Activated naive CD4-positive, alpha-beta T cell treated with Interleukin-2 at 50 U/mL for 16 hours (primary cell): ENCODE results near the gene SAMD9.
"Not testable (repeated sequence)": the region's sequence is repeated elsewhere in the genome, so short reads cannot be mapped to it uniquely, and the experiment has no call there.

Experiments used
- DNase-seq: peaks from one replicate; pipeline ENCODE4 v3.0.0-alpha.2; 2020

SAMD9 gene

DNA sequence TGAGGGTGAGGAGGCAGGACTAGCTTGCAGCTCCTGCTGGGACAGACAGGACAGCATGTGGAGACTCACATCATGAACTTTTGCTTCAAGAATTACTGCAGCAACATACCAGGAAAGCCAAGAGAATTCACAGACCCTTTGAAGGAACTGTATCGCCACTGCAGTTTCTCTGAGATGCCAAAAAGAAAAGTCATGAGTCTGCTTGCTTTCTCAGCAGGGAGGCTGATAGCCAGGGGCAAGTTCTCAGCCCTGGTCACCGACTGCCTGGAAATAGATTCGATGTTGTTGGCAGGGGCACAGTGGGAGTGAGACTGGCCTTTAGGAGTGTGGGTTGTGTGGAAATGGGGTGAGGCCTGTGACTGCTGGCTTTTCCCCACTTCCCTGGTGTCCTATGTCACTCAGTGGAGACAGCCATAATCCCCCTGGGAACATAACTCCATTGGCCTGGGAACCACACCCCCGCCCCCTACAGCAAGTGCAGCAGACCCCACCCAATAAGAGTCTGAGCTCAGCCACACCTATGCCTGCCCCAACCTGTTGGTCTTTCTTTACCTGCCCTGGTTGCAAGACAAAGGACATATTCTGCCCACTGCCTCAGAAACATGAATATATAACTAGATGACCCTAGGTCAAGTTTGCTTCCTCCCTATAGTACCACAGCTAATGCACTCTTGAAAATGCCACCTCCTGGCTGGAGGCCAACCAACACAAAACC is 1.6 kb upstream of the SAMD9 start:
- no peak for DNase-seq

DNA sequence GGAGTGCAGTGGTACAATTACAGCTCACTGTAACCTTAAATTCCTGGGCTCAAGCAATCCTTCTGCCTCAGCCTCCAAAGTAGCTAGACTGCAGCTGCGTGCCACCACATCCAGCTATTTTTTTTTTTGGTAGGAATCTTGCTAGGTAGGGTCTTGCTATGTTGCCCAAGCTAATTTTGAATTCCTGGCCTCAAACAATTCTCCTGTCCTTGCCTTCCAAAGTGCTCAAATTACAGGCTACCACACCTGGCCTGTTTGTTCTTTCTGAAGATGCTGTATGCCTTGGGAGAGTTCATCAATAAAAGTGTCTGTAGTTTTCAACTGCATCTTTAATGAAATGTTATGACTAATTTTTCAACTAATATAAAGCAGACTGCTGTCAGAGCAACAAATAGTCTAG is 452 bp downstream of the SAMD9 start:
- DNase-seq = no peak

DNA sequence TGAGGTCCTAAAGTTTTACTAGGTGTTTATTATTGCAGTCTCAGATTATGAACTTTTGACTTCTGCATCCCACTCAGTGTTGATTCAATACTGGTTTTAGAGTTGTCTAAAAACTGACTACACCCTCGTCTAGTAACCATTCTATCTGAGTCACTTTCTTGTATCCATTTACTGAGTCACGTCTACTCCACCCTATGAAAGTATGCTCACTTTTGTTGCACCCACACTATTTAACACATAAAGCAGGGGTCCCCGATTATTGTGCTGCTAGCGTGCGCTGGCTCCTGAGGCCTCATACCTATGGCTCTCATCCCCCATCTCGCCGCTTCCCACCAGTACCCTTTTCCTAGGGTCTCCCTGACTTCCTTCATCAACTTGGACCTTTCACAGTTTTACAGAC is 2.0 kb downstream of the SAMD9 start:
- DNase-seq = peak; percentile 13

DNA sequence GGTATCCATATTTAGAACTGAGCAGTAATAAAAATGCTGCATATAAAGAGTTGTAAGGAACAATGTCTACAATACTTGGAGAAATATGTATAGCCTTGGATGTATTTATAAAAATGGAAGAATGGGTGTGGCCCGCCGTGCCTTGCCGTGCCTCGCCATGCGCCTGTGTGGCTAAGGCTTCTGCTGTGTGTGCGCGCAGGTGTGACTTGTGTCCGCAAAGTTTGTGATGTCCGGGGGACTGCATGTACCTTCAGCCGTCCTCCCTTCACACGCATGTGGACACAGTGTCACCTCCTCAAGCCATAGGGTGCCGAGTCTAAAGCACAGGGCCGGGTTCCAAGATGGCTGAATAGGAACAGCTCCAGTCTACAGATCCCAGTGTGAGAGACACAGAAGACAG is 9.8 kb downstream of the SAMD9 start:
- DNase-seq = no peak

DNA sequence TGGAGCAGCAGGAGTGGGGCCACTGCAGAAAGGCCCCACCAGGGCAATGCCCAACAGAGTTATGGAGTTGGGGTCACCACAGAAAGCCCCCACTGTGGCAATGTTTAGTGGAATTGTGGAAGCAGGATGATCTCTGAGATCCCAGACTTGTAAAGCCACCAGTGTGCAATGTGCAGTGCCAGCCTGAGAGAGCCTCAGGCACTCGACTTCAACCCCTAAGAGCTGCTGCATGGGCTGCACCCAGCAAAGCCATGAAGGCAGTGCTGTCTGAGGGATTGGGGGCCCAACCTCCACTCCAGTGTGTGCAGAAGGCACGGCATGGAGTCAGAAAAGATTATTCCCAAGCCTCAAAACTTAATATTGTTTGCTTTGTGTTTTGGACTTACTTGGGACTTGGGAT is 20.4 kb downstream of the SAMD9 start:
- DNase-seq = no peak

DNA sequence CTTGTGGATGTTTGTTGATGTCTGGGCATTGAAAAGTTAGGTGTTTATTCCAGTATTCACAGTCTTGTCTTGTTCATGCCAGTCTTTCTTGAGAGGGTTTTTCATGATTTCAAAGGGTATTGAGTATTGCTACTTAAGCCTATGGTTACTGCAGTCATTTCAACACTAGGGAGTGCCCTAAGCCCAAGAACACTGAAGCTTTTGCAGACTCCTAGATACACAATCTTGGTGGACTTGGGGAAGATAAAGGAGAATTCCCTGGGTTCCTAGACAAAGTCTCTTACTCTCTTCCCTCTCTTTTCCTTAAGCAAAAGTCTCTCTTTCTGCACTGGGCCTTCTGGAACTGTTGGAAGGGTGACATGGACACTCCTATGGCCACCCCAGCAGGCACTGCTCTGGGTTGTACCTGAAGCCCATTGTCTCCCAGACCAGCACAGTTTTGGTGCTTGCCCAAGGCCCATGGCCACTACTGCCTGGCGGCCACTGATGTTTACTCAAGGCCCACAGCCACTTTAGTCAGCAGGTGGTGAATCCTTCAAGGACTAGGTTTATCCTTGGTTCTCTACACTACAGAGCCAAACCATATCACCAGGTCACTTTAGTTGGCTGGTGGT is 24.9 kb downstream of the SAMD9 start:
- no peak for DNase-seq

DNA sequence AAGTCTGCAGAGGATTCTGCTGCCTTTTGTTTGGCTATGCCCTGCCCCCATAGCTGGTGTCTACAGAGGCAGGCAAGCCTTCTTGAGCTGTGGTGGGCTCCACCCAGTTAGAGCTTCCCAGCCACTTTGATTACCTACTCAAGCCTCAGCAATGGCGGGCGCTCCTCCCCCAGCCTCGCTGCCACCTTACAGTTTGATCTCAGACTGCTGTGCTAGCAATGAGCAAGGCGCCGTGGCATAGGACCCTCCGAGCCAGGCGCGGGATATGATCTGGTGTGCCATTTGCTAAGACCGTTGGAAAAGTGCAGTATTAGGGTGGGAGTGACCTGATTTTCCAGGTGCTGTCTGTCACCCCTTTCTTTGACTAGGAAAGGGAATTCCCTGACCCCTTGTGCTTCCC is 44.4 kb downstream of the SAMD9 start:
- DNase-seq = not testable (repeated sequence)

DNA sequence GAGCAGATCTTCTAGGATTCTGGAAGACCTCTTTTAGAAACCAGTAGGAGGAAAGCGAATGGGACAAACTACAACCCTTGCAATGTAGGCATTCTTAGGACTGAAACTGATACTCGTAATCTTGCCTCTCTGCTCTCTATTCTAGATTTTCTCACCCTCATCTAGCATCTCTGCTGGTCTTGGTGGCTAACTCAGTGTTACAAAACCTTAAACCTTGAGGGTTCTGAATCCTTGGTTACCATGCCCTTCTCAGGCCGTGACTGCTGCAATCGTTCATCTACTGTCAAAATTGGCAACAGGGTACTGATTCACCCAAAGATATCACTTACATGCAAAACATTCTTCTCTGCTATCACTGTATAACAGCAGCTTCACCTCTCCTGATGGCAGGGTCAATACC is 55.2 kb downstream of the SAMD9 start:
- no peak for DNase-seq

DNA sequence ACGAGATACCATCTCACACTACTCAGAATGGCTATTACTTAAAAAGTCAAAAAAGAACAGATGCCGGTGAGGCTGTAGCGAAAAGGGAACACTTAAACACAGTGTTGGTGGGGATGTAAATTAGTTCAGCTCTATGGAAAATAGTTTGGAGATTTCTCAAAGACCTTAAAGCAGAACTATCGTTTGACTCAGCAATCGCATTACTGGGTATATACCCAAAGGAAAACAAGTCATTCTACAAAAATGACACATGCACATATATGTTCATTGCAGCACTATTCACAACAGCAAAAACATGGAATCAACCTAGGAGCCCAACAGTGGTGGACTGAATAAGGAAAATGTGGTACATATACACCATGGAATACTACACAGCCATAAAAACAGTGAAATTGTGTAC is 56.9 kb downstream of the SAMD9 start:
- no peak for DNase-seq

DNA sequence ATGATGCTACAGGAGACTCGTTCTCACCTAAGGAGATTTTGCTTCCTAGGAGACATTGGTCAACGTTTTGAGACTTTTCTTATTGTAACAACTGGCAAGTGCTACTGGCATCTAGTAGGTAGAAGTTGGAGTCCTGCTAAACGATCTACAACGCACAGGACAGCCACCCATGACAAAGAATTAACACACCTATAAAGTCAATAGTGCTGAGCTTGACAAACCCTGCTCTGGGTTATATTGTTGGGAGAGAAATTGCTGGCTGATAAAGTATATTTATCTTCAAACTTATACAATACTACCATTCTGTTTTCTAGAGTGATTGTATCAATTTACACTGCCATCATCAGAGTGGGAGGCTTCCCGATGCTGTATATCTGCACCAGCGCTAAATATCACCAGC is 57.8 kb downstream of the SAMD9 start:
- DNase-seq = no peak

DNA sequence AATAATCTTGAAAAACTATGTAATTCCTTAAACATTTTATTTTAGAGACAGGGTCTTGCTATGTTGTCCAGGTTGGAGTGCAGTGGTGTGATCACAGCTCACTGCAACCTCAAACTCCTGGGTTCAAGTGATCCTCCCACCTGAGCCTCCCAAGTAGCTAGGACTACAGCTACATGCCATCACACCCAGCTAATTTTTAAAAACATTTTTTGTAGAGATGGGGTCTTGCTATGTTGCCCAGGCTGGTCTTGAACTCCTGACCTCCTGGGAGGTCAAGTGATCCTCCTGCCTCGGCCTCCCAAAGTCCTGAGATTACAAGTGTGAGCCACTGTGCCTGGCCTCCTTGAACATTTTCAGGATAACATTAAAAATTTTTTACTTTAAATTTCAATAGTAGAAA is 61.2 kb downstream of the SAMD9 start:
- DNase-seq = not testable (repeated sequence)

DNA sequence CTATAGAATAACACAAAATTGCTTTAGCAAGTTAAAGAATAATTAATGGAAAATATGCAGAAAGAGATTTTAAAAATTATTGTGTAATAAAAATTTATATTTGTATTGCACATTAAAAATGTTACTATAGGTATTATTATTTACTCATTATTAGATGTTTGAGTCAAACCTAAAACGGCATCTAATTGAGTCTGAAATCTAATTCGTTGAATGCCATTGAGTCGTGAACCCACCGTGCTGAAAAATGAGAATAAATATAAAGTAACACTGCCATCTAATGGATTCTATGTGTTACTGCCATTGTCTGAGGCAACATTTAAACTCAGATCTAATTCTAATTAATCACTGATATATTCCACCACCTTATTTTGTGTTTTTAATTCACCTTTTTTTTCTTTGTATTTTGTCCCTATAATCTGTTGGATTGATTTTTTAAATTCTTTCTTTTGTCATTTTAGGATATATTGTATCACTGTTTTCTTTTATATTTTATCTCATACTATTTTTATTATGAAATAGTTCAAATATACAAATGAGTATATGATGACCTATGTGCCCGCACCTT is 62.2 kb downstream of the SAMD9 start:
- DNase-seq = no peak

DNA sequence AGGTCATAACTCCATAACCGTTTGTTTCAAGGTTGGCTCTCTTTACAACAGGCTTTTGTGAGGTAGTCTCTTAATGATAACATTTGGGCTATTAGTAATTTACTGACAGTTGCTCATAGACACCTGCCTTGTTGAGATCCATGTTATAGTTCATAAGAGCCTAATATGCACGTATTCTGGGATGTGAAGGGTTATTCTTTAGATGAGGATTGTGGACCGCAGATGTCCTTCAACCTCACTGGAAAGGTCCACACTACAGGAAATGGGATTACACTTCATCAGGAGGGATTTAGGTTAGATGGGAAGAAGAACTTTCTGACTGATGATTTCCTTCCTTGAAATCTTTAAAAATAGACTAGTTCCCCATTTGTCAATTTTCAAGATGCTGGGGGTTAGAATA is 62.8 kb downstream of the SAMD9 start:
- no peak for DNase-seq

DNA sequence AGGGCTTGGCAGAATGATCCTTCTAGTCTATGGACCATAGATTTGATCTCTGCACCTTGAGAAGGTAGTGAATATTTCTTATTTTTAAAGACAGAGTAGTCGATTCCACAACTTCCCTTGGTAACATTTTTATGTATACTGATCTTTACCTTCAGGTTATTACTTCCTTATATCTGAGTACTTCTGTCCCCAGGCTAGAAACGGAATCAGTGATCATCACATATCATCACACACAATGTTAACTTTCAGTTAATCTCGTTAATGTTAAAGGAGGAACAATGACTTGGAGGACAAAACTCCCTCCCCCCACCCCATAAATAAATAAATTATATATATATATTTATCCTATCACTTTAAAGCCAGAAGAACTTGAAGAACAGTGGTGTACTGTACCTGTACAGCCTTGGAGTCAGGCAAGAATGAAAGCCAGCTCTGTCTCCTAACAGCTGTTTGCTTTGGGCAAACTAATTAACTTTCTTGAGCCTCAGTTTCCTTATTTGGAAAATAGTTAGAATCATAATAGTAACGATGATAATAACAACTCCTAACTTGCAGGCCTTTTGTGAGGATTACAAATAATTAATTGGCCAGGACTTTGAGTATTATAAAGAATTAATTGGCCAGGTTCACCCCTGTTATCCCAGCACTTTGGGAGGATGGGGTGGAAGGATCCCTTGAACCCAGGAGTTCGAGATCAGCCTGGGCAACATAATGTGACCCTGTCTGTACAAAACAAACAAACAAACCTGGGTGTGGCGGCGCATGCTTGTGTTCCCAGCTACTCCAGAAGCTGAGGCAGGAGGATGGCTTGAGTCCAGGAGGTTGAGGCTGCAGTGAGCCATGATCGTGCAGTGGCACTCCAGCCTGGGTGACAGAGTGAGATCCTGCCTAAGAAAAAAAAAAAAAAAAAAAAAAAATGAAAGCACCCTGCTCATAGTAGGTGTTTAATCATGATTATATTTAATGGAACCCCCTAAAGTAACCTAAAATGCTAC is 63.5 kb downstream of the SAMD9 start:
- no peak for DNase-seq

DNA sequence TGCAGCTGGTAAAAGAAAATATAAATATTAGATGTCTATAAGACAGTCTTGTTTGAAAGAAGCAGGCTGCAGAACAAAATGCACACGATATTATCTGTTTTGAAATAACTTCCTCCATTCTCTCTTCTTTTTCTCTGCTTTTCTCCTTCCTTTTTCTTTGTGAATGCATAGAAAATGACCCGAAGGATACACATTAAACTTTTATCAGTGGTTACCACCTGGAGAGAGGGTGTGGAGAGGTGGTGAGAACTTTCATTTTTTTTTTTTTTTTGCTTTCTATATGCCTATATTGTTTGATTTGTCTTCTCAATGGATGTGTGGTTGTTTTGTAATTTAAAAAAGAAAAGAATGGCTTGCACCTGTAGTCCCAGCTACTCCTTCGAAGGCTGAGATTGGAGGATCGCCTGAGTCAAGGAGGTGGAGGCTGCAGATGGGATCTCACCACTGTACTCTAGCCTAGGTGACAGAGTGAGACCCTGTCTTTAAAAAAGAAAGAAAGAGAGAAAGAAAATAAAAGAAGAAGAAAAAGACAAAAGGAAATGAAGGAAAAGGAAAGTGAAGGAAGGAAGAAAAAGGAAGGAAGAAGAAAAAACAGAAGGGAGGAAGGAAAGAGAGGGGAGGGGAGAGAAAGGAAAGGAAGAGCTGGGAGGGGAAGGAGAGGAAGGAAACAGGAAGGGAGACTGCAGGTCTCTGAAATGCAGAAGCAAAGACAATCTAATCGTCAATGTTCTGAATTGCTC is 64.4 kb downstream of the SAMD9 start:
- DNase-seq = no peak

DNA sequence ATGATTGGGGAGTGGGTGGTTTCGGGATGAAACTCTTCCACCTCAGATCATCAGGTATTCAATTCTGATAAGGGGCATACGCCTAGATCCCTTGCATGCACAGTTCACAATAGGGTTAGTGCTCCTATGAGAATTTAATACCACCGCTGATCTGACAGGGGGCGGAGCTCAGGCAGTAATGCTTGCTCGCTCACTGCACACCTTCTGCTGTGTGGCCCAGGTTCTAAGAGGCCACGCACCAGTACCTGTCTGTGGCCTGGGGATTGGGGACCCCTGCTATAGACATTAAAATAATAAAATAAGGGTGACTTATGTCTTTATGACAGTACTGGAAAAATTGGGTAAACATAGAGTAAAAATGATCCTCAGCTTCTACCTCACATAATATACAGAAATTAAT is 66.1 kb downstream of the SAMD9 start:
- no peak for DNase-seq
